GM21381 (cell line): Measurements from ENCODE around the gene RAB8B.
"Not testable (repeated sequence)": the region's sequence is repeated elsewhere in the genome, so short reads cannot be mapped to it uniquely, and the experiment has no call there.

ENCODE experiments used
- ATAC-seq: cut with Tn5 transposase; IDR thresholded peaks from one replicate; pipeline ENCODE4 v1.9.1; 2021; ENCODE audit warnings: mild to moderate bottlenecking, moderate library complexity; ENCODE audit not compliant: unreplicated experiment

The RAB8B gene

GRCh38 chr15:63203451-63204090 is 14.2 kb downstream of the RAB8B start:
- no peak for ATAC-seq

- no peak for ATAC-seq
These were observed 16.7 kb downstream of the RAB8B start for GRCh38 chr15:63206079-63206478.

GRCh38 chr15:63208824-63209223 is 19.4 kb downstream of the RAB8B start:
- not testable (repeated sequence) for ATAC-seq

GRCh38 chr15:63210151-63211091 is 21.0 kb downstream of the RAB8B start:
- no peak for ATAC-seq

GRCh38 chr15:63211092-63211490 is 21.7 kb downstream of the RAB8B start:
- no peak for ATAC-seq

GRCh38 chr15:63211549-63211948 is 22.1 kb downstream of the RAB8B start:
- ATAC-seq: no peak

GRCh38 chr15:63212050-63213004 is 22.9 kb downstream of the RAB8B start:
- peak; percentile 43 for ATAC-seq

- ATAC-seq: no peak
These were observed 28.8 kb downstream of the RAB8B start for GRCh38 chr15:63218100-63218808.

- no peak for ATAC-seq
These were observed 29.8 kb downstream of the RAB8B start for GRCh38 chr15:63219196-63219710.

GRCh38 chr15:63221346-63221745 is 31.9 kb downstream of the RAB8B start:
- ATAC-seq: no peak

- no peak for ATAC-seq
These were observed 34.1 kb downstream of the RAB8B start for GRCh38 chr15:63223463-63223862.

- no peak for ATAC-seq
These were observed 36.0 kb downstream of the RAB8B start for GRCh38 chr15:63225381-63225780.

- ATAC-seq: no peak
These were observed 36.9 kb downstream of the RAB8B start for GRCh38 chr15:63226155-63226883.

- no peak for ATAC-seq
These were observed 37.6 kb downstream of the RAB8B start for GRCh38 chr15:63226966-63227401.

- no peak for ATAC-seq
These were observed 38.3 kb downstream of the RAB8B start for GRCh38 chr15:63227689-63228088.

GRCh38 chr15:63231206-63231605 is 41.8 kb downstream of the RAB8B start:
- no peak for ATAC-seq

- no peak for ATAC-seq
These were observed 42.3 kb downstream of the RAB8B start for GRCh38 chr15:63231706-63232105.

- ATAC-seq: no peak
These were observed 43.0 kb downstream of the RAB8B start for GRCh38 chr15:63232405-63232804.

GRCh38 chr15:63232943-63233342 is 43.5 kb downstream of the RAB8B start:
- ATAC-seq: no peak
